ENCODE measurements around the gene RARRES1. TPM values are rescaled to one million over a fixed set of nuclear protein-coding genes. Genes with fewer than 3 reads are reported as not detected.

Gene RARRES1
- total RNA-seq, 2 experiments from 2014 or later: not detected

GRCh38 chr3:158753854-158754253, 21.6 kb upstream of the RARRES1 start:
- no TSS peak for BruUV-seq (replicated peaks)
- no peaks in the 10 kb centered on the region for H3K79me2 ChIP-seq (ENCODE audit: insufficient read depth, low read depth, low read length)
- H3K4me2 ChIP-seq (ENCODE audit: low read length): no peak overlapping the region

GRCh38 chr3:158751316-158751715, 19.1 kb upstream of the RARRES1 start:
- Histone ChIP-seq H3K9me2 (ENCODE audit: insufficient read depth, low read length) (no peaks in the 10 kb centered on the region), H3K9me3 (ENCODE audit: low read length) (no peaks in the 10 kb centered on the region), H3K27ac (ENCODE audit: low read depth, low read length, poor library complexity, severe bottlenecking) (no peak overlapping the region), H3K79me2 (ENCODE audit: insufficient read depth, low read depth, low read length) (no peaks in the 10 kb centered on the region), H3K4me2 (ENCODE audit: low read length) (no peak overlapping the region), H4K20me1 (ENCODE audit: insufficient read depth, low read length) (no peaks in the 10 kb centered on the region), H3K36me3 (ENCODE audit: insufficient read depth, low read length) (no peaks in the 10 kb centered on the region), H3K4me1 (ENCODE audit: insufficient read depth, low read length, poor library complexity, severe bottlenecking) (no peaks in the 10 kb centered on the region), H3K4me3 (ENCODE audit: low read depth, low read length, poor library complexity, severe bottlenecking) (no peak overlapping the region), H2AFZ (ENCODE audit: low read length) (no peak overlapping the region)
- TF ChIP-seq CTCF (conservative IDR thresholded peaks at IDR 0.05; ENCODE audit: low read length) (no peak), EZH2phosphoT487 (IDR thresholded peaks at IDR 0.05; ENCODE audit: borderline replicate concordance, low read depth, low read length) (no peak)
- BruUV-seq (replicated peaks): no TSS peak
- POLR2A ChIA-PET: no interaction called here
- intact Hi-C loops (cut with micrococcal nuclease; ENCODE audit: unreplicated experiment): no loop called here
- CTCF ChIA-PET (ENCODE audit: unreplicated experiment): no interaction called here
- DNase-seq (ENCODE audit: low spot score): no peak

More at GRCh38 chr3:158753854-158754253, 21.6 kb upstream of the RARRES1 start:
- intact Hi-C loops (cut with micrococcal nuclease; ENCODE audit: unreplicated experiment): no loop called here
- POLR2A ChIA-PET: no interaction called here
- no peaks in the 10 kb centered on the region for H3K9me2 ChIP-seq (ENCODE audit: insufficient read depth, low read length)
- H3K9me3 ChIP-seq (ENCODE audit: low read length): no peaks in the 10 kb centered on the region
- no peak for DNase-seq (ENCODE audit: low spot score)
- no peak overlapping the region for H3K4me3 ChIP-seq (ENCODE audit: low read depth, low read length, poor library complexity, severe bottlenecking)
- H3K4me1 ChIP-seq (ENCODE audit: insufficient read depth, low read length, poor library complexity, severe bottlenecking): no peaks in the 10 kb centered on the region
- TF ChIP-seq EZH2phosphoT487 (IDR thresholded peaks at IDR 0.05; ENCODE audit: borderline replicate concordance, low read depth, low read length): no peak
- no peak for TF ChIP-seq CTCF (conservative IDR thresholded peaks at IDR 0.05; ENCODE audit: low read length)
- CTCF ChIA-PET (ENCODE audit: unreplicated experiment): no interaction called here
- no peak overlapping the region for H3K27ac ChIP-seq (ENCODE audit: low read depth, low read length, poor library complexity, severe bottlenecking)
- no peaks in the 10 kb centered on the region for H4K20me1 ChIP-seq (ENCODE audit: insufficient read depth, low read length)
- H3K36me3 ChIP-seq (ENCODE audit: insufficient read depth, low read length): no peaks in the 10 kb centered on the region
- no peak overlapping the region for H2AFZ ChIP-seq (ENCODE audit: low read length)

GRCh38 chr3:158750016-158750415, 17.8 kb upstream of the RARRES1 start:
- no peak for TF ChIP-seq CTCF (conservative IDR thresholded peaks at IDR 0.05; ENCODE audit: low read length)
- DNase-seq (ENCODE audit: low spot score): no peak
- intact Hi-C loops (cut with micrococcal nuclease; ENCODE audit: unreplicated experiment): no loop called here
- ChIA-PET POLR2A (no interaction called here), CTCF (ENCODE audit: unreplicated experiment) (no interaction called here)
- H3K36me3 ChIP-seq (ENCODE audit: insufficient read depth, low read length): no peaks in the 10 kb centered on the region
- no peaks in the 10 kb centered on the region for H3K4me1 ChIP-seq (ENCODE audit: insufficient read depth, low read length, poor library complexity, severe bottlenecking)
- H3K79me2 ChIP-seq (ENCODE audit: insufficient read depth, low read depth, low read length): no peaks in the 10 kb centered on the region
- no TSS peak for BruUV-seq (replicated peaks)
- H4K20me1 ChIP-seq (ENCODE audit: insufficient read depth, low read length): no peaks in the 10 kb centered on the region
- H3K4me2 ChIP-seq (ENCODE audit: low read length): no peak overlapping the region
- no peak overlapping the region for H3K27ac ChIP-seq (ENCODE audit: low read depth, low read length, poor library complexity, severe bottlenecking)
- H2AFZ ChIP-seq (ENCODE audit: low read length): no peak overlapping the region
- no peaks in the 10 kb centered on the region for H3K9me2 ChIP-seq (ENCODE audit: insufficient read depth, low read length)
- H3K4me3 ChIP-seq (ENCODE audit: low read depth, low read length, poor library complexity, severe bottlenecking): no peak overlapping the region
- no peaks in the 10 kb centered on the region for H3K9me3 ChIP-seq (ENCODE audit: low read length)
